ENCODE results near the gene ABLIM1.

GRCh38 chr10:114391599-114391998 is 266.5 kb downstream of the ABLIM1 start:
- TF ChIP-seq CTCF (conservative IDR thresholded peaks at IDR 0.05; ENCODE audit: low read depth, low read length), result no peak
- no peak for TF ChIP-seq POLR2A (IDR thresholded peaks at IDR 0.05; ENCODE audit: low read depth, low read length)
- no peak for TF ChIP-seq RFX5 (IDR thresholded peaks at IDR 0.05; ENCODE audit: low read depth, low read length)
- no peak for TF ChIP-seq ELK1 (IDR thresholded peaks at IDR 0.05; ENCODE audit: borderline replicate concordance, low read depth, low read length)
- no peak for TF ChIP-seq RAD21 (IDR thresholded peaks at IDR 0.05; ENCODE audit: low read length)

All from IMR-90 (cell line).